GM12878 (cell line): ENCODE measurements around the gene ARSI. TPM values are rescaled to one million over a fixed set of nuclear protein-coding genes. Genes with fewer than 3 reads are reported as not detected.

ENCODE experiments used
- ATAC-seq: fragments of 200-7000 bp; cut with Tn5 transposase; 3 replicates; pipeline ENCODE4 v1.9.1; 2020; ENCODE audit warnings: mild to moderate bottlenecking, moderate library complexity
- BruUV-seq: library from RNA; stranded (reverse); fragments of 400-500 nt; replicated peaks from 2 replicates; lab custom pipeline; 2021; lab: Mats Ljungman, UMichigan
- CTCF ChIA-PET: fragments of 300-600 bp; sonication (Branson Sonifier 250); formaldehyde crosslinking; extraction: SDS; loops from one replicate; lab custom pipeline; 2021; ENCODE audit warnings: inconsistent platforms; lab: Yijun Ruan, JAX
- POLR2A ChIA-PET: fragments of 350-600 bp; formaldehyde crosslinking; extraction: SDS; loops from one replicate; lab custom pipeline; 2021; ENCODE audit warnings: inconsistent platforms; lab: Charles Lee
- RAD21 ChIA-PET: fragments of 300-600 bp; sonication (Branson Sonifier 250); formaldehyde crosslinking; loops from one replicate; lab custom pipeline; 2023; ENCODE audit warnings: antibody characterized with exemption; ENCODE audit not compliant: unreplicated experiment; lab: Charles Lee
- SMC1A ChIA-PET: fragments of 300-600 bp; sonication (Branson Sonifier 250); formaldehyde crosslinking; loops from one replicate; lab custom pipeline; 2023; ENCODE audit not compliant: unreplicated experiment, uncharacterized antibody; lab: Charles Lee
- DNase-seq: peaks from one replicate; pipeline ENCODE4 v3.0.0-alpha.2; 2011; ENCODE audit warnings: low read depth, low spot score
- FAIRE-seq: peaks from 3 replicates; lab custom pipeline; 2011; peaks lifted over from hg19 to GRCh38; lab: Jason Lieb, UNC
- H2AFZ ChIP-seq: 2 replicates; pipeline ENCODE4 v1.6.0; 2011; ENCODE audit warnings: low read depth, low read length, control low read depth; ENCODE audit not compliant: control insufficient read depth
- H3K27ac ChIP-seq: 2 replicates; pipeline ENCODE4 v1.5.1; 2011; ENCODE audit warnings: control low read depth; ENCODE audit not compliant: control insufficient read depth, insufficient read depth
- H3K27me3 ChIP-seq, 2 experiments: replicated peaks in 1 of 2; 2 replicates each; pipeline versions ENCODE4 v1.6.0 to v1.6.1; 2011; ENCODE audit warnings: low read length in 1 of 2; ENCODE audit not compliant: control insufficient read depth in 2 of 2, insufficient read depth in 2 of 2
- H3K36me3 ChIP-seq, 2 experiments: 2 replicates each; pipeline ENCODE4 v1.5.1; 2011; ENCODE audit warnings: low read length in 1 of 2; ENCODE audit not compliant: control insufficient read depth in 2 of 2, insufficient read depth in 2 of 2
- H3K4me1 ChIP-seq: 2 replicates; pipeline ENCODE4 v1.6.1; 2011; ENCODE audit warnings: mild to moderate bottlenecking, low read length, moderate library complexity, mixed read lengths; ENCODE audit not compliant: control insufficient read depth, insufficient read depth
- H3K4me2 ChIP-seq: 2 replicates; pipeline ENCODE4 v1.6.0; 2011; ENCODE audit warnings: control low read depth; ENCODE audit not compliant: control insufficient read depth, insufficient read depth
- H3K4me3 ChIP-seq: fragments of 200-600 bp; sonication (generic); 2 replicates; pipeline ENCODE4 v1.5.1; 2016
- H3K79me2 ChIP-seq: 2 replicates; pipeline ENCODE4 v1.6.0; 2011; ENCODE audit warnings: low read length; ENCODE audit not compliant: control insufficient read depth, insufficient read depth
- H3K9ac ChIP-seq: 2 replicates; pipeline ENCODE4 v1.8.0; 2011; ENCODE audit warnings: low read length, control low read depth, mixed read lengths; ENCODE audit not compliant: control insufficient read depth, insufficient read depth
- H3K9me3 ChIP-seq: replicated peaks from 3 replicates; pipeline ENCODE4 v1.5.1; 2011; ENCODE audit warnings: mild to moderate bottlenecking, low read length; ENCODE audit not compliant: control insufficient read depth, insufficient read depth
- H4K20me1 ChIP-seq: 2 replicates; pipeline ENCODE4 v1.6.0; 2011; ENCODE audit not compliant: control insufficient read depth, insufficient read depth
- EGR1 ChIP-seq, 2 experiments: IDR thresholded peaks; 1 replicate in 1 of 2; 2 replicates in 1 of 2; pipeline ENCODE4 v1.6.1; 2011 to 2012; ENCODE audit warnings: low read depth in 2 of 2, low read length in 2 of 2, borderline replicate concordance in 1 of 2, mild to moderate bottlenecking in 1 of 2, moderate library complexity in 1 of 2
- WGBS: methylation state at CpG from one replicate; pipeline ENCODE4 v1.1.6; 2016; ENCODE audit warnings: low lambda C conversion rate; ENCODE audit not compliant: insufficient replicate concordance, insufficient coverage; ENCODE audit errors: missing lambda C conversion rate; 5-methylcytosine and 5-hydroxymethylcytosine counted together
- in situ Hi-C: fragments of 300-500 bp; cut with MboI; formaldehyde crosslinking; loops from 9 replicates; pipeline ENCODE4 v1.14.3; 2018; ENCODE audit warnings: mixed read lengths
- intact Hi-C: fragments of 100-400 bp; cut with micrococcal nuclease; formaldehyde crosslinking; loops from one replicate; pipeline ENCODE4 v1.14.2; 2022; ENCODE audit not compliant: unreplicated experiment
- polyA plus RNA-seq, 11 experiments: library from polyadenylated mRNA; depleted of rRNA in 4 of 11; unstranded in 6 of 11; stranded (reverse) in 5 of 11; fragments of >200 nt; fragmentation: Nextera tagmentation in 4 of 11; fragmentation: Illumina TruSeq in 1 of 11; extraction: Ambion mirVana in 4 of 11; extraction: Trizol in 1 of 11; gene quantifications; 1 replicate in 1 of 11; 2 replicates in 10 of 11; pipeline versions ENCODE4 v1.2.1 to v1.2.3, GENCODE V29; 2011 to 2016; ENCODE audit warnings: inconsistent platforms in 2 of 11, missing spikeins in 2 of 11, low read depth in 1 of 11
- total RNA-seq, 4 experiments: library from RNA; depleted of rRNA in 3 of 4; stranded (reverse); fragments of >200 nt in 3 of 4; fragmentation: Illumina TruSeq in 1 of 4; extraction: Trizol in 1 of 4; gene quantifications; 2 replicates each; pipeline versions ENCODE4 v1.2.1 to v1.2.3, GENCODE V29; 2013 to 2021
- TF ChIP-seq, protein P1 (sequence below): IDR thresholded peaks from 2 replicates; pipeline ENCODE4 v1.6.1; 2012; ENCODE audit warnings: improper control_type of control experiment, low read depth, low read length; ENCODE audit not compliant: insufficient replicate concordance

The ARSI gene
- total and polyA plus RNA-seq, 10 of the 15 experiments (the other 5 are each of a cell fraction or from before 2014, with no cell fraction given), result not detected

GRCh38 chr5:150278046-150278730, 24.5 kb downstream of the ARSI start:
- FAIRE-seq (no peak), DNase-seq (no peak), ATAC-seq (no peak)
- in situ Hi-C loops, result no loop called here
- H3K9me3 ChIP-seq, result no peaks in the 10 kb centered on the region
- H3K4me2 ChIP-seq, result no peak overlapping the region
- ChIA-PET RAD21 (no interaction called here), POLR2A (no interaction called here), SMC1A (no interaction called here), CTCF (no interaction called here)
- no peaks in the 10 kb centered on the region for H3K79me2 ChIP-seq
- H3K27ac ChIP-seq, result no peak overlapping the region
- no peak overlapping the region for H3K9ac ChIP-seq
- peaks cover 12 to 13% of the 10 kb centered on the region in 2 experiments for H3K27me3 ChIP-seq
- 18% methylated on average over 7 of the region's 7 CpGs for WGBS
- H3K36me3 ChIP-seq, result no peaks in the 10 kb centered on the region
- no peak for TF ChIP-seq EGR1 (IDR thresholded peaks at IDR 0.05; ENCODE audit: borderline replicate concordance in 1 of 2, low read depth in 2 of 2, low read length in 2 of 2)
- TF ChIP-seq, protein P1, sequence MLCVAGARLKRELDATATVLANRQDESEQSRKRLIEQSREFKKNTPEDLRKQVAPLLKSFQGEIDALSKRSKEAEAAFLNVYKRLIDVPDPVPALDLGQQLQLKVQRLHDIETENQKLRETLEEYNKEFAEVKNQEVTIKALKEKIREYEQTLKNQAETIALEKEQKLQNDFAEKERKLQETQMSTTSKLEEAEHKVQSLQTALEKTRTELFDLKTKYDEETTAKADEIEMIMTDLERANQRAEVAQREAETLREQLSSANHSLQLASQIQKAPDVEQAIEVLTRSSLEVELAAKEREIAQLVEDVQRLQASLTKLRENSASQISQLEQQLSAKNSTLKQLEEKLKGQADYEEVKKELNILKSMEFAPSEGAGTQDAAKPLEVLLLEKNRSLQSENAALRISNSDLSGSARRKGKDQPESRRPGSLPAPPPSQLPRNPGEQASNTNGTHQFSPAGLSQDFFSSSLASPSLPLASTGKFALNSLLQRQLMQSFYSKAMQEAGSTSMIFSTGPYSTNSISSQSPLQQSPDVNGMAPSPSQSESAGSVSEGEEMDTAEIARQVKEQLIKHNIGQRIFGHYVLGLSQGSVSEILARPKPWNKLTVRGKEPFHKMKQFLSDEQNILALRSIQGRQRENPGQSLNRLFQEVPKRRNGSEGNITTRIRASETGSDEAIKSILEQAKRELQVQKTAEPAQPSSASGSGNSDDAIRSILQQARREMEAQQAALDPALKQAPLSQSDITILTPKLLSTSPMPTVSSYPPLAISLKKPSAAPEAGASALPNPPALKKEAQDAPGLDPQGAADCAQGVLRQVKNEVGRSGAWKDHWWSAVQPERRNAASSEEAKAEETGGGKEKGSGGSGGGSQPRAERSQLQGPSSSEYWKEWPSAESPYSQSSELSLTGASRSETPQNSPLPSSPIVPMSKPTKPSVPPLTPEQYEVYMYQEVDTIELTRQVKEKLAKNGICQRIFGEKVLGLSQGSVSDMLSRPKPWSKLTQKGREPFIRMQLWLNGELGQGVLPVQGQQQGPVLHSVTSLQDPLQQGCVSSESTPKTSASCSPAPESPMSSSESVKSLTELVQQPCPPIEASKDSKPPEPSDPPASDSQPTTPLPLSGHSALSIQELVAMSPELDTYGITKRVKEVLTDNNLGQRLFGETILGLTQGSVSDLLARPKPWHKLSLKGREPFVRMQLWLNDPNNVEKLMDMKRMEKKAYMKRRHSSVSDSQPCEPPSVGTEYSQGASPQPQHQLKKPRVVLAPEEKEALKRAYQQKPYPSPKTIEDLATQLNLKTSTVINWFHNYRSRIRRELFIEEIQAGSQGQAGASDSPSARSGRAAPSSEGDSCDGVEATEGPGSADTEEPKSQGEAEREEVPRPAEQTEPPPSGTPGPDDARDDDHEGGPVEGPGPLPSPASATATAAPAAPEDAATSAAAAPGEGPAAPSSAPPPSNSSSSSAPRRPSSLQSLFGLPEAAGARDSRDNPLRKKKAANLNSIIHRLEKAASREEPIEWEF, result no peak
- H3K4me3 ChIP-seq, result no peak overlapping the region
- intact Hi-C loops, result no loop called here
- H4K20me1 ChIP-seq, result no peaks in the 10 kb centered on the region; the same call in 1 of the 2 replicates
- no peaks in the 10 kb centered on the region for H3K4me1 ChIP-seq
- no TSS peak for BruUV-seq
- H2AFZ ChIP-seq, result no peak overlapping the region
